BLaER1 (cell line): ENCODE measurements around the gene KIF26B.

Experiments used
- H3K27ac ChIP-seq: shearing (Covaris generic); formaldehyde crosslinking; 2 replicates; pipeline ENCODE4 v1.8.1; 2022
- H3K27me3 ChIP-seq: shearing (Covaris generic); formaldehyde crosslinking; 2 replicates; pipeline ENCODE4 v1.8.1; 2022
- H3K36me3 ChIP-seq: shearing (Covaris generic); formaldehyde crosslinking; 2 replicates; pipeline ENCODE4 v1.8.1; 2022
- H3K4me1 ChIP-seq: shearing (Covaris generic); formaldehyde crosslinking; 2 replicates; pipeline ENCODE4 v1.8.1; 2022
- H3K4me2 ChIP-seq: shearing (Covaris generic); formaldehyde crosslinking; 2 replicates; pipeline ENCODE4 v1.8.1; 2022
- H3K4me3 ChIP-seq: shearing (Covaris generic); formaldehyde crosslinking; 2 replicates; pipeline ENCODE4 v1.8.1; 2022
- H3K9ac ChIP-seq: shearing (Covaris generic); formaldehyde crosslinking; 2 replicates; pipeline ENCODE4 v1.8.1; 2022
- H3K9me3 ChIP-seq: shearing (Covaris generic); formaldehyde crosslinking; 2 replicates; pipeline ENCODE4 v1.8.1; 2022
- H4K20me1 ChIP-seq: shearing (Covaris generic); formaldehyde crosslinking; 2 replicates; pipeline ENCODE4 v1.8.1; 2022
- Cebpa-rat ChIP-seq: shearing (Covaris generic); IDR thresholded peaks from 2 replicates; pipeline ENCODE4 v1.8.1; 2022

KIF26B gene

GRCh38 chr1:245577191-245578157 is 422.7 kb downstream of the KIF26B start:
- no peak overlapping the region for H3K4me2 ChIP-seq
- H3K4me1 ChIP-seq, result peaks cover 21% of the 10 kb centered on the region
- H3K9me3 ChIP-seq, result no peaks in the 10 kb centered on the region; the same call in 1 of the 2 replicates
- H3K9ac ChIP-seq, result no peak overlapping the region
- H3K4me3 ChIP-seq, result no peak overlapping the region
- H4K20me1 ChIP-seq, result no peaks in the 10 kb centered on the region
- H3K27me3 ChIP-seq, result no peaks in the 10 kb centered on the region
- H3K27ac ChIP-seq, result no peak overlapping the region
- no peaks in the 10 kb centered on the region for H3K36me3 ChIP-seq
- TF ChIP-seq Cebpa-rat, result no peak

GRCh38 chr1:245578308-245578707 is 423.5 kb downstream of the KIF26B start:
- H3K9me3 ChIP-seq, result no peaks in the 10 kb centered on the region; the same call in 1 of the 2 replicates
- H3K4me2 ChIP-seq, result no peak overlapping the region
- no peak overlapping the region for H3K27ac ChIP-seq
- peaks cover 17% of the 10 kb centered on the region for H3K4me1 ChIP-seq
- H3K9ac ChIP-seq, result no peak overlapping the region
- no peaks in the 10 kb centered on the region for H4K20me1 ChIP-seq
- H3K27me3 ChIP-seq, result no peaks in the 10 kb centered on the region
- H3K36me3 ChIP-seq, result no peaks in the 10 kb centered on the region
- no peak for TF ChIP-seq Cebpa-rat
- no peak overlapping the region for H3K4me3 ChIP-seq

- Histone ChIP-seq H4K20me1 (no peaks in the 10 kb centered on the region), H3K9ac (no peak overlapping the region), H3K4me3 (no peak overlapping the region), H3K4me2 (no peak overlapping the region), H3K36me3 (no peaks in the 10 kb centered on the region), H3K27ac (no peak overlapping the region), H3K4me1 (peaks cover 17% of the 10 kb centered on the region), H3K9me3 (no peaks in the 10 kb centered on the region; the same call in 1 of the 2 replicates), H3K27me3 (no peaks in the 10 kb centered on the region)
- TF ChIP-seq Cebpa-rat, result no peak
These were observed 424.0 kb downstream of the KIF26B start for GRCh38 chr1:245578771-245579170.

- Histone ChIP-seq H4K20me1 (no peaks in the 10 kb centered on the region), H3K9me3 (no peaks in the 10 kb centered on the region; the same call in 1 of the 2 replicates), H3K36me3 (no peaks in the 10 kb centered on the region), H3K4me2 (no peak overlapping the region), H3K27me3 (no peaks in the 10 kb centered on the region), H3K4me1 (peaks cover 17% of the 10 kb centered on the region), H3K9ac (no peak overlapping the region), H3K4me3 (no peak overlapping the region), H3K27ac (no peak overlapping the region)
- TF ChIP-seq Cebpa-rat, result no peak
These were observed 425.1 kb downstream of the KIF26B start for GRCh38 chr1:245579881-245580280.

- no peak overlapping the region for H3K27ac ChIP-seq
- no peak for TF ChIP-seq Cebpa-rat
- H3K9me3 ChIP-seq, result no peaks in the 10 kb centered on the region; the same call in 1 of the 2 replicates
These were observed 425.9 kb downstream of the KIF26B start for GRCh38 chr1:245580651-245581050.

GRCh38 chr1:245582026-245582425 is 427.2 kb downstream of the KIF26B start:
- Histone ChIP-seq H3K4me2 (peak overlapping the region; percentile 48), H4K20me1 (no peaks in the 10 kb centered on the region), H3K4me3 (no peak overlapping the region), H3K27ac (peak overlapping the region; percentile 59; the same call in 1 of the 2 replicates), H3K36me3 (no peaks in the 10 kb centered on the region), H3K9me3 (no peaks in the 10 kb centered on the region; the same call in 1 of the 2 replicates), H3K9ac (no peak overlapping the region), H3K4me1 (peaks cover 10% of the 10 kb centered on the region), H3K27me3 (no peaks in the 10 kb centered on the region)
- no peak for TF ChIP-seq Cebpa-rat

More at GRCh38 chr1:245580651-245581050, 425.9 kb downstream of the KIF26B start:
- peaks cover 13% of the 10 kb centered on the region for H3K4me1 ChIP-seq
- no peaks in the 10 kb centered on the region for H3K27me3 ChIP-seq
- no peak overlapping the region for H3K9ac ChIP-seq
- no peak overlapping the region for H3K4me2 ChIP-seq
- H4K20me1 ChIP-seq, result no peaks in the 10 kb centered on the region
- H3K4me3 ChIP-seq, result no peak overlapping the region
- H3K36me3 ChIP-seq, result no peaks in the 10 kb centered on the region

GRCh38 chr1:245583081-245583480 is 428.3 kb downstream of the KIF26B start:
- no peak for TF ChIP-seq Cebpa-rat
- no peak overlapping the region for H3K4me3 ChIP-seq

GRCh38 chr1:245583575-245584330 is 429.0 kb downstream of the KIF26B start:
- H3K9me3 ChIP-seq, result no peaks in the 10 kb centered on the region; the same call in 1 of the 2 replicates
- H3K9ac ChIP-seq, result no peak overlapping the region
- no peaks in the 10 kb centered on the region for H3K36me3 ChIP-seq
- H3K4me2 ChIP-seq, result no peak overlapping the region
- H4K20me1 ChIP-seq, result no peaks in the 10 kb centered on the region
- H3K27ac ChIP-seq, result no peak overlapping the region
- no peak overlapping the region for H3K4me3 ChIP-seq
- H3K4me1 ChIP-seq, result peaks cover 10% of the 10 kb centered on the region
- TF ChIP-seq Cebpa-rat, result no peak
- no peaks in the 10 kb centered on the region for H3K27me3 ChIP-seq

More at GRCh38 chr1:245583081-245583480, 428.3 kb downstream of the KIF26B start:
- Histone ChIP-seq H4K20me1 (no peaks in the 10 kb centered on the region), H3K4me2 (no peak overlapping the region), H3K9ac (no peak overlapping the region), H3K36me3 (no peaks in the 10 kb centered on the region), H3K9me3 (no peaks in the 10 kb centered on the region; the same call in 1 of the 2 replicates), H3K4me1 (peaks cover 10% of the 10 kb centered on the region), H3K27ac (no peak overlapping the region), H3K27me3 (no peaks in the 10 kb centered on the region)

GRCh38 chr1:245585252-245585959 is 430.6 kb downstream of the KIF26B start:
- no peak overlapping the region for H3K4me3 ChIP-seq
- no peaks in the 10 kb centered on the region for H3K36me3 ChIP-seq
- no peaks in the 10 kb centered on the region for H4K20me1 ChIP-seq
- H3K4me1 ChIP-seq, result peaks cover 10% of the 10 kb centered on the region
- no peak for TF ChIP-seq Cebpa-rat
- no peak overlapping the region for H3K9ac ChIP-seq
- no peak overlapping the region for H3K27ac ChIP-seq
- no peak overlapping the region for H3K4me2 ChIP-seq
- H3K27me3 ChIP-seq, result no peaks in the 10 kb centered on the region
- no peaks in the 10 kb centered on the region for H3K9me3 ChIP-seq
